22Rv1 (cell line): ENCODE data around the gene SMYD3.

Experiments used
- CTCF ChIP-seq: fragments of 450-650 bp; IDR thresholded peaks from 2 replicates; pipeline ENCODE4 v1.5.1; 2017; ENCODE audit warnings: mild to moderate bottlenecking
- ZFX ChIP-seq: fragments of 450-650 bp; IDR thresholded peaks from 2 replicates; pipeline ENCODE4 v1.6.1; 2017; ENCODE audit warnings: antibody characterized with exemption, borderline replicate concordance

GRCh38 chr1:246552110-246552509 is 45.0 kb upstream of the SMYD3 start:
- TF ChIP-seq CTCF (no peak), ZFX (no peak)
